ENCODE data around the gene ANGPTL4.

DNA sequence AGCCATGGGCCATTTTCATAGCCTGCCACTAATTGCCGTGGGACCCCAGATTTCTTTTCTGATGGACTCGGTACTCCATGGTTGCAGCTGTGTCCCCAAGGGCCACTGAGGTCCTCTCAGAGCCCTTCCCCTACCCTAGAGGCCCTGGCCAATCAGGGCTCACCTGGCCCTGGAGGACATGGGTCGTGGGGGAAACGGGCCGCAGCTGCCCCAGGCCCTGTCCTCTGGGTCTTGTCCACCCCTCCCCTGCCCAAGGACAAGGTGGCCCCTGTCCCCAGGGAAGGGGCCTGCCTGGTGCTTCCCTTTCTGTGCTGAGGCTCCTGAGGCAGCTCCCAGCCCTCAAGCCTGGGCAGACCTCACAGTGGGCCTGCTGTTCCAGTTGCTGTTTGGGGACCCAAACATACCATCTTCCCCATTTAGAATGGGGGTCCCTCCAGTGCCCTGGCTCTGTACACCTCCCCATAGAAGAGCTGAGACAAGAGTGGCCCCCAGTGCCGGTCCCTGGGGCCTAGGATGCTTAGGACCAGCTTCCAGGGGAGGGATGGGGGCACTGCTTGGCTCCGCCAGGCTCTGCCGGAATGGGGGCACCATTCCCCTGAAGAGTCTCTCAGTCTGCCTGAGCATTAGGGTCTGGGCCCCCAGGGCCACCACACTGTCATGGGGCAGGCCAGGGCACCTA, 29.4 kb downstream of the ANGPTL4 start:
- no peak for TF ChIP-seq POLR2A (IDR thresholded peaks at IDR 0.05; ENCODE audit: low read length)
- TF ChIP-seq, protein P1, sequence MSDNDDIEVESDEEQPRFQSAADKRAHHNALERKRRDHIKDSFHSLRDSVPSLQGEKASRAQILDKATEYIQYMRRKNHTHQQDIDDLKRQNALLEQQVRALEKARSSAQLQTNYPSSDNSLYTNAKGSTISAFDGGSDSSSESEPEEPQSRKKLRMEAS (IDR thresholded peaks at IDR 0.05) = no peak
- no peak for TF ChIP-seq RCOR1 (IDR thresholded peaks at IDR 0.05; ENCODE audit: low read depth, low read length)
- TF ChIP-seq CTCF (IDR thresholded peaks at IDR 0.05) = no peak
- TF ChIP-seq FOSL2 (IDR thresholded peaks at IDR 0.05) = no peak
- TF ChIP-seq FOSL2 (CRISPR knock-in tag; IDR thresholded peaks at IDR 0.05) = no peak
- no peak for TF ChIP-seq CHD4 (IDR thresholded peaks at IDR 0.05; ENCODE audit: borderline replicate concordance)
- TF ChIP-seq EP300 (IDR thresholded peaks at IDR 0.05) = no peak
- TF ChIP-seq REST (IDR thresholded peaks at IDR 0.05) = no peak
- TF ChIP-seq, protein P2, sequence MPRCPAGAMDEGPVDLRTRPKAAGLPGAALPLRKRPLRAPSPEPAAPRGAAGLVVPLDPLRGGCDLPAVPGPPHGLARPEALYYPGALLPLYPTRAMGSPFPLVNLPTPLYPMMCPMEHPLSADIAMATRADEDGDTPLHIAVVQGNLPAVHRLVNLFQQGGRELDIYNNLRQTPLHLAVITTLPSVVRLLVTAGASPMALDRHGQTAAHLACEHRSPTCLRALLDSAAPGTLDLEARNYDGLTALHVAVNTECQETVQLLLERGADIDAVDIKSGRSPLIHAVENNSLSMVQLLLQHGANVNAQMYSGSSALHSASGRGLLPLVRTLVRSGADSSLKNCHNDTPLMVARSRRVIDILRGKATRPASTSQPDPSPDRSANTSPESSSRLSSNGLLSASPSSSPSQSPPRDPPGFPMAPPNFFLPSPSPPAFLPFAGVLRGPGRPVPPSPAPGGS (IDR thresholded peaks at IDR 0.05) = no peak
- TF ChIP-seq EHMT2 (IDR thresholded peaks at IDR 0.05; ENCODE audit: low read depth) = no peak
- no peak for TF ChIP-seq MAZ (IDR thresholded peaks at IDR 0.05; ENCODE audit: borderline replicate concordance, low read depth, low read length)
- no peak for TF ChIP-seq RFX5 (IDR thresholded peaks at IDR 0.05)
- TF ChIP-seq RAD21 (conservative IDR thresholded peaks at IDR 0.05 in 1 of 2, IDR thresholded peaks at IDR 0.05 in 1 of 2) = no peak
- no peak for TF ChIP-seq PHF8 (IDR thresholded peaks at IDR 0.05; ENCODE audit: borderline replicate concordance, low read depth)

All from A549 (cell line).